Measurements from ENCODE around the gene PCDHB13.
"Not testable (repeated sequence)": the region's sequence is repeated elsewhere in the genome, so short reads cannot be mapped to it uniquely, and the experiment has no call there.

PCDHB13 gene

GRCh38 chr5:141213656-141214339, at the start of gene PCDHB13:
TSS of gene PCDHB13 (plus strand) at chr5:141213919. CDS start at chr5:141214124, 205 bp downstream.
- DNase-seq (ENCODE audit: low spot score); in situ Hi-C loops (cut with MboI; ENCODE audit: low pct_unique_long_range_greater_than_20kb, low sequenced_read_pairs, unreplicated experiment): not testable (repeated sequence)

DNA sequence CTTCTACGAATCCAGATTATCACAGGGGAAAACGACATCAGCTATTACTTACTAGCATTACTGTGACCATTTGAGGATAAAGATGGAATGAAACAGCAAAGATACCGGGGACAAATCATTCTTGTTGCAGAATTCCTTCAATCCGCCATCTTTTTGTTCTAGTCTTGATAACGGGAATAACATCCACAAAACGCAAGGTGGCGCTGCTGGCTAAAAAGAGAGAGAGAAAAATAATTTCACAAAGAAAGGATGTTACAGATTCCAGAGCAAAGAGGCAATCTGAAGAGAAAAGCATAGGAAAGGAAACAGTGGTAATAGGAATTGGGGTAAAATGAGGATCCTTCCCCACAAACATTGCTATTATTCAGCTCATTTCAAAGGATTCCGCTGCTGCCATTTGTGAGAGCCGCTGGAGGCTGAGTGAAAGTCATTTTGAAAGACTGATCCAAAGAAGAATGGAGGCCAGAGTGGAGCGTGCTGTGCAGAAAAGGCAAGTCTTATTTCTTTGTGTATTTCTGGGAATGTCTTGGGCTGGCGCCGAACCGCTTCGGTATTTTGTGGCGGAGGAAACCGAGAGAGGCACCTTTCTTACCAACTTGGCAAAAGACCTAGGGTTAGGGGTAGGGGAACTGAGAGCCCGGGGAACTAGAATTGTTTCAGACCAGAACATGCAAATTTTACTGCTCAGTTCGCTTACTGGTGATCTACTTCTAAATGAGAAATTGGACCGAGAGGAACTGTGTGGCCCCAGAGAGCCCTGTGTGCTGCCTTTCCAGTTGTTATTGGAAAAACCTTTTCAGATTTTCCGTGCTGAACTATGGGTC, 41.1 kb upstream of the PCDHB13 start, which contains the start of gene PCDHB7:
Gene PCDHB7 (plus strand): TSS at position 264 of the 824 bp plus-strand sequence. CDS start 192 bp downstream, at position 456.
- no peak for DNase-seq (ENCODE audit: low spot score)

GRCh38 chr5:141174291-141175104, 39.2 kb upstream of the PCDHB13 start:
- in situ Hi-C loops (cut with MboI; ENCODE audit: low pct_unique_long_range_greater_than_20kb, low sequenced_read_pairs, unreplicated experiment); DNase-seq (ENCODE audit: low spot score): not testable (repeated sequence)

More for the DNA sequence above, 41.1 kb upstream of the PCDHB13 start, which contains the start of gene PCDHB7:
- peak; percentile 28 for TF ChIP-seq CTCF (IDR thresholded peaks at IDR 0.05; ENCODE audit: extremely low read depth, insufficient read depth, missing control alignments)
- in situ Hi-C loops (cut with MboI; ENCODE audit: low pct_unique_long_range_greater_than_20kb, low sequenced_read_pairs, unreplicated experiment): no loop called here

DNA sequence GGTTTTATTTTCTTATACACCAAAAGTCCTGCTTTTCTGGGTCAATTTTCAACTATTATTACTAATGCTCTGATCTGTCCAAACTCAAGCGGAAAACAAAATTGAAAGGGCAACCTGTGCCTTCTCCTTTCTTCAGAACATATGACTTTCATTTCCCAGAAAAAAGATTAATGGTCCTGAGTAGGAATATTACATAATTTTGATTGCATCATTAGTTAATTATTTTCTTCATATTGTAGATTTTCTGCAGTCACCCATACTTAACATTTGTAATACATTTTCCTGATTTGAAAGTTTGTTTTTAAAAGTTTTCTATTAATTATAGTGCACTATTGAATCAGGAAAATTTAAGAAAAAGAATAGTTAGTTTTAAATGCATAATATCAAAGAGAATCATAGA, 37.8 kb upstream of the PCDHB13 start:
- TF ChIP-seq CTCF (IDR thresholded peaks at IDR 0.05; ENCODE audit: extremely low read depth, insufficient read depth, missing control alignments): no peak
- in situ Hi-C loops (cut with MboI; ENCODE audit: low pct_unique_long_range_greater_than_20kb, low sequenced_read_pairs, unreplicated experiment): no loop called here
- DNase-seq (ENCODE audit: low spot score): no peak

- DNase-seq (ENCODE audit: low spot score); in situ Hi-C loops (cut with MboI; ENCODE audit: low pct_unique_long_range_greater_than_20kb, low sequenced_read_pairs, unreplicated experiment): not testable (repeated sequence)
Observed at GRCh38 chr5:141177577-141178191, 36.0 kb upstream of the PCDHB13 start, which contains the start of gene PCDHB8. TSS of gene PCDHB8 (plus strand) at chr5:141177790. CDS start at chr5:141178035, 245 bp downstream.

- in situ Hi-C loops (cut with MboI; ENCODE audit: low pct_unique_long_range_greater_than_20kb, low sequenced_read_pairs, unreplicated experiment): not testable (repeated sequence)
Observed at GRCh38 chr5:141179371-141179770, 34.3 kb upstream of the PCDHB13 start.

GRCh38 chr5:141179876-141180275, 33.8 kb upstream of the PCDHB13 start:
- in situ Hi-C loops (cut with MboI; ENCODE audit: low pct_unique_long_range_greater_than_20kb, low sequenced_read_pairs, unreplicated experiment); DNase-seq (ENCODE audit: low spot score): not testable (repeated sequence)

More at GRCh38 chr5:141179371-141179770, 34.3 kb upstream of the PCDHB13 start:
- DNase-seq (ENCODE audit: low spot score): not testable (repeated sequence)

- no peak for TF ChIP-seq CTCF (IDR thresholded peaks at IDR 0.05; ENCODE audit: extremely low read depth, insufficient read depth, missing control alignments)
- in situ Hi-C loops (cut with MboI; ENCODE audit: low pct_unique_long_range_greater_than_20kb, low sequenced_read_pairs, unreplicated experiment): no loop called here
- no peak for DNase-seq (ENCODE audit: low spot score)
Observed at GRCh38 chr5:141180313-141180712, 33.4 kb upstream of the PCDHB13 start.

All from GM13977 (cell line).